ENCODE measurements around the gene MUS81. TPM values are rescaled to one million over a fixed set of nuclear protein-coding genes. Genes with fewer than 3 reads are reported as not detected.

MUS81 gene
- total and polyA plus RNA-seq, 9 of the 15 experiments (the other 6 are each of a cell fraction or from before 2014, with no cell fraction given): 13.4 to 118 (median 53.7) TPM

GRCh38 chr11:65859812-65860277, 388 bp upstream of the MUS81 start (continued):
- TF ChIP-seq HLTF (IDR thresholded peaks at IDR 0.05): peak; percentile 82; the same call in 1 of the 2 replicates
- TF ChIP-seq TEAD1 (CRISPR knock-in tag; IDR thresholded peaks at IDR 0.05): 0 out of 4 replicates have a peak, but pooled peaks of 1 of the 2 experiments have one; percentile 15
- peak; percentile 56; the same call in 1 of the 2 replicates for TF ChIP-seq ZBTB40 (IDR thresholded peaks at IDR 0.05)
- TF ChIP-seq ZBTB40 (CRISPR knock-in tag; IDR thresholded peaks at IDR 0.05): no peak
- TF ChIP-seq MEIS2 (IDR thresholded peaks at IDR 0.05; ENCODE audit: partially characterized antibody): no peak
- TF ChIP-seq PHTF2 (CRISPR knock-in tag; IDR thresholded peaks at IDR 0.05): no peak
- TF ChIP-seq FOXJ3 (CRISPR knock-in tag; IDR thresholded peaks at IDR 0.05): no peak
- peak; percentile 57; the same call in 1 of the 2 replicates for TF ChIP-seq ZNF311 (CRISPR knock-in tag; IDR thresholded peaks at IDR 0.05)
- no peak for TF ChIP-seq ZHX1 (conservative IDR thresholded peaks at IDR 0.05; ENCODE audit: low read length)
